DOHH2 (cell line): ENCODE data around the gene GATAD2A.

ENCODE experiments used
- CTCF ChIP-seq: fragments of 200-600 bp; sonication (generic); IDR thresholded peaks from one replicate; pipeline ENCODE4 v1.5.1; 2014; ENCODE audit warnings: antibody characterized with exemption, mild to moderate bottlenecking, low read depth, low read length; ENCODE audit not compliant: poor library complexity, severe bottlenecking
- EZH2phosphoT487 ChIP-seq: fragments of 200-600 bp; sonication (generic); IDR thresholded peaks from 2 replicates; pipeline ENCODE4 v1.6.1; 2017; ENCODE audit warnings: borderline replicate concordance, mild to moderate bottlenecking, antibody characterized with exemption, low read length, moderate library complexity, mixed read lengths

- TF ChIP-seq CTCF (peak; percentile 65), EZH2phosphoT487 (no peak)
Measured at GRCh38 chr19:19406878-19407632, 1.6 kb downstream of the GATAD2A start.
